Suprapubic skin (tissue), 4 donors: ENCODE data around the gene LYZL6. TPM values are rescaled to one million over a fixed set of nuclear protein-coding genes. Genes with fewer than 3 reads are reported as not detected.
"Not testable (repeated sequence)": the region's sequence is repeated elsewhere in the genome, so short reads cannot be mapped to it uniquely, and the experiment has no call there.

ENCODE experiments used
- DNase-seq, 2 donors: peaks; one replicate each; pipeline ENCODE4 v3.0.0-alpha.2; 2019; ENCODE audit warnings: low spot score in 2 of 2
- H3K27ac ChIP-seq: fragments of 200-600 bp; sonication (generic); one replicate; pipeline ENCODE4 v1.5.1; 2019
- H3K27me3 ChIP-seq: fragments of 200-600 bp; sonication (generic); one replicate; pipeline ENCODE4 v1.5.1; 2019
- H3K36me3 ChIP-seq: fragments of 200-600 bp; sonication (generic); one replicate; pipeline ENCODE4 v1.5.1; 2019
- H3K4me1 ChIP-seq: fragments of 200-600 bp; sonication (generic); one replicate; pipeline ENCODE4 v1.5.1; 2019
- H3K4me3 ChIP-seq: fragments of 200-600 bp; sonication (generic); one replicate; pipeline ENCODE4 v1.5.1; 2019; ENCODE audit warnings: mild to moderate bottlenecking
- H3K9me3 ChIP-seq: fragments of 200-600 bp; sonication (generic); one replicate; pipeline ENCODE4 v1.5.1; 2019
- CTCF ChIP-seq, 2 donors: fragments of 200-600 bp in 1 of 2; fragments of 450-650 bp in 1 of 2; sonication (generic) in 1 of 2; IDR thresholded peaks; one replicate each; pipeline ENCODE4 v1.5.1; 2016 to 2019; ENCODE audit warnings: antibody characterized with exemption in 2 of 2, mild to moderate bottlenecking in 1 of 2, moderate library complexity in 1 of 2
- EP300 ChIP-seq: sonication (generic); formaldehyde crosslinking; IDR thresholded peaks from one replicate; pipeline ENCODE4 v1.6.1; 2017; ENCODE audit warnings: antibody characterized with exemption
- POLR2A ChIP-seq, 2 donors: fragments of 450-650 bp; IDR thresholded peaks; one replicate each; pipeline ENCODE4 v1.6.1; 2017; ENCODE audit warnings: antibody characterized with exemption in 2 of 2, mild to moderate bottlenecking in 2 of 2, moderate library complexity in 2 of 2
- POLR2AphosphoS5 ChIP-seq, 3 donors: sonication (generic); formaldehyde crosslinking; IDR thresholded peaks; one replicate each; pipeline ENCODE4 v1.6.1; 2017; ENCODE audit warnings: antibody characterized with exemption in 3 of 3
- WGBS: methylation state at CpG from one replicate; pipeline ENCODE4 v1.1.5; 2018; 5-methylcytosine and 5-hydroxymethylcytosine counted together
- total RNA-seq, 4 donors: library from RNA; depleted of rRNA; stranded (reverse); fragments of >200 nt; gene quantifications; one replicate each; pipeline ENCODE4 v1.1.0, GENCODE V29; 2016

LYZL6 gene
- total RNA-seq, 4 donors from 2014 or later: not detected

- no peak for DNase-seq
- Histone ChIP-seq H3K27me3 (peaks cover 3% of the 10 kb centered on the region), H3K36me3 (no peaks in the 10 kb centered on the region), H3K27ac (no peak overlapping the region), H3K4me3 (no peak overlapping the region), H3K4me1 (no peaks in the 10 kb centered on the region), H3K9me3 (no peaks in the 10 kb centered on the region)
- TF ChIP-seq POLR2AphosphoS5 (IDR thresholded peaks at IDR 0.05) (no peak), POLR2A (IDR thresholded peaks at IDR 0.05) (no peak)
- 29% methylated on average over 11 of the region's 11 CpGs for WGBS
These were observed 42.6 kb downstream of the LYZL6 start for GRCh38 chr17:35900708-35901480.

DNA sequence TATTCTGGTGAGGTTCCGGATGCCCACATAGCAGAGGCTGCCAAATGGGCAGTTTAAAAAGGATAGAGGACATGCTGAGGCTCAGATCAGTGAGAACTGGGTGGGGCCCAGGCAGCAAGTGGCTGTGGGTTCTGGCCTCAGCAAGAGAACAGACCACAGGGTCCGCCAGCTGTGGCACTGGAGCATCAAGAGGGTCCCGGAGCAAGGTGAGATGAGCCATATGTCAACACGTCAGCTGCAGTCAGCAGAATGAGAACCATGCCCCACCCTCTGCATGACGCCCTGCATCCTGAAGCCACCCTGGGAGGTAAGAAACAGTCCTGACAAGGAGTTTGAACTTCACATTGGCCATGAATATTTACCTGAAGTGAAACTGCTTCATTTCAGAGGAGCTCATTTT is 43.2 kb downstream of the LYZL6 start:
- Histone ChIP-seq H3K27me3 (peaks cover 3% of the 10 kb centered on the region), H3K4me3 (no peak overlapping the region), H3K9me3 (no peaks in the 10 kb centered on the region), H3K36me3 (no peaks in the 10 kb centered on the region), H3K4me1 (no peaks in the 10 kb centered on the region), H3K27ac (no peak overlapping the region)
- 49% methylated on average over 5 of the region's 5 CpGs for WGBS
- DNase-seq: no peak
- TF ChIP-seq CTCF (IDR thresholded peaks at IDR 0.05) (no peak), EP300 (no peak), POLR2A (IDR thresholded peaks at IDR 0.05) (no peak), POLR2AphosphoS5 (IDR thresholded peaks at IDR 0.05) (no peak)

- H3K27me3 ChIP-seq: peaks cover 3% of the 10 kb centered on the region
- TF ChIP-seq POLR2AphosphoS5 (IDR thresholded peaks at IDR 0.05) (no peak), POLR2A (IDR thresholded peaks at IDR 0.05) (no peak), EP300 (no peak), CTCF (IDR thresholded peaks at IDR 0.05) (no peak)
- H3K4me3 ChIP-seq: no peak overlapping the region
- no peaks in the 10 kb centered on the region for H3K4me1 ChIP-seq
- no peak for DNase-seq
- H3K36me3 ChIP-seq: no peaks in the 10 kb centered on the region
- H3K27ac ChIP-seq: no peak overlapping the region
- 44% methylated on average over 6 of the region's 6 CpGs for WGBS
- no peaks in the 10 kb centered on the region for H3K9me3 ChIP-seq
These were observed 45.0 kb downstream of the LYZL6 start for GRCh38 chr17:35898283-35899070.

DNA sequence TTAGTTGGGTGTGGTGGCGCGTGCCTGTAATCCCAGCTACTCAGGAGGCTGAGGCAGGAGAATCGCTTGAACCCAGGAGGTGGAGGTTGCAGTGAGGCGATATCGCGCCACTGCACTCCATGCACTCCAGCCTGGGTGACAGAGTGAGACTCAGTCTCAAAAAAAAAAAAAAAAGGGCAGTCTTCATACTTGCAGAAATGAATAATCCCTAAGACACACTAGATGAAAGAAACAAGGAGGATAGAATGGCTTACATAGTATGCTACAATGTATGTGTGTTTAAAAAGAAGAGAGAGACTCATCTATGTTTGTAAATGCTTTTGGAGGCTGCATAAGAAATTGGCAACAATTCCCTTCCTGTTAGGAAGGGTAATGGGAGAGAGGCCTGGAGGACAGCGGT is 45.7 kb downstream of the LYZL6 start:
- WGBS: 94% methylated on average over 7 of the region's 7 CpGs
- not testable (repeated sequence) for H3K4me3 ChIP-seq, H3K9me3 ChIP-seq, H3K4me1 ChIP-seq, H3K36me3 ChIP-seq, H3K27ac ChIP-seq, H3K27me3 ChIP-seq, DNase-seq

DNA sequence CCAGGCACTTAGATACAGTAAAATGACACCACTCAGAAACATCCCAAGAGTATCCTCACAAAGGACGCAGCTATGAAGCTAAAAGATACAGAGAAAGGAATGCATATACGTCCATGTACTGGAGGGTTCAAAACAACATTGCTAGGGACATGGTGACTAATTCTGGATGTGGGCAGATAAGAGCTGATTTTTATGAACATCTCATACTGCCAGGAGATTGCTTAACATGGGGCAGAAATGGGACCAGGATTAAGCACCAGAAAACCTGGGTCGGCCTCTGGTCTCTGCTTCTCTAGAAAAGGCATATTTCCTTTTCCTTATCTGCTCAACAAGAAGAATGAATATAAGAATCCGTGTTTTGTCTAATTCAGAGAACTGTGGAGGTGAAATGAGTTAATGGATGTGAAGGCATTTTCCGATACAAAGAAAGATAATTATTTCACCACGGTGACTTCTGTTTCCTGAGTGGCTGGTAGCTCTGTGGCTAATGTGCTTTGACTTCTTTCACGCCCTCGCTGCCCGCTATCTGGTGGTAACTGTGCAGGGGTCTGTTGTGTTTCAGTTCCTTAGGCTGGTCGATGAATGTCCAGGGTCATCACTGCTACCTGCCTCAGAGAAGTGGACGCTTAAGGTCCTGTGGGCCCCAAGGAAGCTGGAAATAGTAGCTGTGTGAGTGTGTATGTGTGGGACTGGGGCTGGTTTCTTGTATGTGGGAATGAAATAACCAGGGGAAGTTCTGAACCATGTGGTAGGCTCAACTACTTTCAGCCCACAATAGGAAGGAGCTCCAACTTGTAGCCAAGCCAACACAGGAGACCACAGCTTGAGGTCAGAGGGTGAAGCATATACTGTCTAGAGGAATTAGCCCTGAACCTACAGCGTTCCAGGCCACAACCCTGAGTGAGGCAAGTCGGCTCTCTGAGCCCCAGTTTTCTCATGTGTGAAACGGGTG is 47.6 kb downstream of the LYZL6 start:
- WGBS: 77% methylated on average over 13 of the region's 14 CpGs
- DNase-seq: no peak
- H3K27ac ChIP-seq: no peak overlapping the region
- H3K36me3 ChIP-seq: no peaks in the 10 kb centered on the region
- no peaks in the 10 kb centered on the region for H3K9me3 ChIP-seq
- no peaks in the 10 kb centered on the region for H3K4me1 ChIP-seq
- H3K4me3 ChIP-seq: no peak overlapping the region
- TF ChIP-seq POLR2AphosphoS5 (IDR thresholded peaks at IDR 0.05) (no peak), POLR2A (IDR thresholded peaks at IDR 0.05) (no peak), CTCF (IDR thresholded peaks at IDR 0.05) (no peak), EP300 (no peak)
- H3K27me3 ChIP-seq: peaks cover 3% of the 10 kb centered on the region
